ENCODE measurements around the gene ARAP2. TPM values are rescaled to one million over a fixed set of nuclear protein-coding genes. Genes with fewer than 3 reads are reported as not detected.

The ARAP2 gene
- total RNA-seq, 6 experiments from 2014 or later, result 6.4 to 15.4 (median 10.2) TPM

DNA sequence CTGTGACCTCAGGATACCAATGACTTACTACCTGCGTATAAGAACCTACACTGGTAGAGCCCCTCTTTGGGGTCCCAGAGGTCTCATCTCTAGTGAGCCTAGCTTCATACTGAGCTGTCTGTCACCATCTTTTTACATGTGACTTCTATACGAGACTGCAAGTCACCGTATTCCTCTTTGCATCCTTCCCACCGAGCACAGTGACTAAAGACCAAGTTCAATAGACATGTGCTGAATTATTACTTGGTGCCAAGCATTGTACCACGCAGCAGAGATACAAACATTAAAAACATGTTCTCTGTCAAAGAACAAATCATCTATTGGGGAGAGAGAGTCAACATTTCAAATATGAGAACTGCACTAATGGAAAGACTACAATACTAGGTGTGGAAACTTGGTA, 16.4 kb downstream of the ARAP2 start:
- no peak for ATAC-seq
- Histone ChIP-seq H3K4me3 (no peak overlapping the region), H3K27me3 (no peaks in the 10 kb centered on the region), H3K27ac (no peak overlapping the region), H3K9me3 (no peaks in the 10 kb centered on the region), H3K36me3 (no peaks in the 10 kb centered on the region), H3K4me1 (peaks cover 0 to 6% (median 0%) of the 10 kb centered on the region in 4 donors)
- no peak for DNase-seq
- intact Hi-C loops (cut with DNase I), result no loop called here
- TF ChIP-seq, protein P1, sequence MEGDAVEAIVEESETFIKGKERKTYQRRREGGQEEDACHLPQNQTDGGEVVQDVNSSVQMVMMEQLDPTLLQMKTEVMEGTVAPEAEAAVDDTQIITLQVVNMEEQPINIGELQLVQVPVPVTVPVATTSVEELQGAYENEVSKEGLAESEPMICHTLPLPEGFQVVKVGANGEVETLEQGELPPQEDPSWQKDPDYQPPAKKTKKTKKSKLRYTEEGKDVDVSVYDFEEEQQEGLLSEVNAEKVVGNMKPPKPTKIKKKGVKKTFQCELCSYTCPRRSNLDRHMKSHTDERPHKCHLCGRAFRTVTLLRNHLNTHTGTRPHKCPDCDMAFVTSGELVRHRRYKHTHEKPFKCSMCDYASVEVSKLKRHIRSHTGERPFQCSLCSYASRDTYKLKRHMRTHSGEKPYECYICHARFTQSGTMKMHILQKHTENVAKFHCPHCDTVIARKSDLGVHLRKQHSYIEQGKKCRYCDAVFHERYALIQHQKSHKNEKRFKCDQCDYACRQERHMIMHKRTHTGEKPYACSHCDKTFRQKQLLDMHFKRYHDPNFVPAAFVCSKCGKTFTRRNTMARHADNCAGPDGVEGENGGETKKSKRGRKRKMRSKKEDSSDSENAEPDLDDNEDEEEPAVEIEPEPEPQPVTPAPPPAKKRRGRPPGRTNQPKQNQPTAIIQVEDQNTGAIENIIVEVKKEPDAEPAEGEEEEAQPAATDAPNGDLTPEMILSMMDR (IDR thresholded peaks at IDR 0.05), result no peak
- TF ChIP-seq POLR2A (IDR thresholded peaks at IDR 0.05), result no peak
- WGBS (ENCODE audit: insufficient coverage, low coverage, low lambda C conversion rate, missing lambda C conversion rate), result 58% methylated on average over 4 of the region's 5 CpGs

DNA sequence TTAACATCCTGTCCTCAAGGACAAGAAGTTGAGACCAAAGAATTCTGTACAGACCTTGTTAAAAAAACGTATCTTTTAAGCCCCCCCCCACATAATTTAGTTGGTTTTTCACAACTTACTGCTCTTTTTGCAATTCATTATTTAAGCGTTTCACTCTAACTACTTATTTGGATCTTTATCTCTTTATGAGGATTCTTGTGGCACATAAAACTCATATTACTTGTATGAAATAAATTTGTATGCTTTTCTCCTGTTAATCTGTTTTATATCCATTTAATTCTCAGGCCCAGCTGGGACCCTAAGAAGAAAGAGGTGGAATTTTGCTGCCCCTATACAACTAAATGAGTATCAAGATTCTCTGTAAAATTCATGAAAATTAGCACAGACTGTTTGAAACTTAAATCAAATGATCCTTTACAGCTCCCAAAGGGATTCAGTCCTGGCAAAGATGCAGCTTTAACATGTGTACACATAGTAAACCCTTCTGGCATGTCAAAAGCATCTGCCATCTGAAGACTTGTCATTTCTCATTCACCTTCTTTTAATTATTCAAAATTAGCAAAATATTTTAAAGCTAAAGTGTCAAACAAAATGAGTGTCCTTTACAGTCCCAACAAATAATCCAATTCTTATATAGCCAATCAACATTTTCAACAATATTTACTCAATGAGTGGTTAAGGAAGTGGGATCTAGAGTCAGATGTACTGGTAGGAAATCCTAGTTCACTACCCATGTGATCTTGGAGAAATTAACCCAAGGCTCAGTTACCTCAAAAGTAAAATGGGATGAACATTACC, 17.7 kb downstream of the ARAP2 start:
- 78% methylated on average over 2 of the region's 2 CpGs for WGBS (ENCODE audit: insufficient coverage, low coverage, low lambda C conversion rate, missing lambda C conversion rate)
- no peak for TF ChIP-seq POLR2A (IDR thresholded peaks at IDR 0.05)
- TF ChIP-seq, protein P1 (IDR thresholded peaks at IDR 0.05), result no peak
- Histone ChIP-seq H3K27ac (no peak overlapping the region), H3K36me3 (no peaks in the 10 kb centered on the region), H3K27me3 (no peaks in the 10 kb centered on the region), H3K4me1 (peaks cover 0 to 7% (median 0%) of the 10 kb centered on the region in 4 donors), H3K4me3 (no peak overlapping the region), H3K9me3 (no peaks in the 10 kb centered on the region)
- ATAC-seq, result no peak
- no peak for DNase-seq
- intact Hi-C loops (cut with DNase I), result no loop called here

DNA sequence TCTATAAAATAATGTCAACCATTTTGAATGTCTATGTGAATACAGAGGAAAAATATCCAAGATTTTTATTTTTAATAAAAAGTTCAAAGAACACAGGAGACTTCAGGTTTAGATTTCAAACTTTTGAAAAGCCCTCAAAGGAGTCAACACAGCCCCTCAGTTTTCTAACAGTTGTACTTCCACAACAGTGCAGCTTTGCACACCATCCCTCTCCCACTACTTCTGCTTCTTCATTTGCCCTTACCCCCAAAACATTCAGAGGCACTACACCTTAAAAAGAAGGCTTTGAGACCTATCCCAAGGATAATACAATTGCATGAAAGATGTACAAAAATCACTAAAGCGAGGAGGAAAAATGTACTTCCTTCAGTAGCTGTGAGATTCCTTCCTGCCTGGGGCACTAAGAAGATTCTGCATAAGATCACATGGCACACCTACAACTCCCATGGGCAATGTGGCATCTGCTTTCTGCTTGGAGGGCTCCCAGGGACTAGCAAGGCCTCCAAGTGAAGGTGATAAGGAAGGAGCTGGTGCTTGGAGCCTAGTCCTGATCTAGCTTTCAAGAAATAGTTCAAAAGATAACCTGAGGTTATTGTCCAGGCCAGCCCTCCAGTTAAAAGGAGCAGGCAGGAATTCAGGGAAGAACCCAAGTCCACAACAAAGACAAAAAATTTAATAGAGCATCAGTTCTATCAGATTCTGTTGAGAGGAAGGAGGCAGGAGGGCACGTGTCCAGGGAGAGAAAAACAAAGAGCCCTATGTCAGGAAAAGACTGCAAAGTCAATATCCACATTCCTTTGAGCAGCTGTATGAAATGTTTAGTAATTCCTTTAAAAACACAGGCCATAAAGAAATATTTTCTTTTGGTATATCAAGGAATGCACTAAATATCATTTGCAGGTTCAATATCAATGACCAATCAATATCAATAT, 19.1 kb downstream of the ARAP2 start:
- H3K4me1 ChIP-seq, result peaks cover 0 to 11% (median 0%) of the 10 kb centered on the region in 4 donors
- no peaks in the 10 kb centered on the region for H3K36me3 ChIP-seq
- H3K9me3 ChIP-seq, result no peaks in the 10 kb centered on the region
- peak in 3 of 4 donors; percentile 34 to 40 (median 38) for ATAC-seq
- 57% methylated on average over 2 of the region's 2 CpGs for WGBS (ENCODE audit: insufficient coverage, low coverage, low lambda C conversion rate, missing lambda C conversion rate)
- H3K27ac ChIP-seq, result no peak overlapping the region
- no peak for TF ChIP-seq POLR2A (IDR thresholded peaks at IDR 0.05)
- TF ChIP-seq, protein P1 (IDR thresholded peaks at IDR 0.05), result no peak
- intact Hi-C loops (cut with DNase I), result no loop called here
- no peak overlapping the region for H3K4me3 ChIP-seq
- DNase-seq, result no peak
- no peaks in the 10 kb centered on the region for H3K27me3 ChIP-seq

DNA sequence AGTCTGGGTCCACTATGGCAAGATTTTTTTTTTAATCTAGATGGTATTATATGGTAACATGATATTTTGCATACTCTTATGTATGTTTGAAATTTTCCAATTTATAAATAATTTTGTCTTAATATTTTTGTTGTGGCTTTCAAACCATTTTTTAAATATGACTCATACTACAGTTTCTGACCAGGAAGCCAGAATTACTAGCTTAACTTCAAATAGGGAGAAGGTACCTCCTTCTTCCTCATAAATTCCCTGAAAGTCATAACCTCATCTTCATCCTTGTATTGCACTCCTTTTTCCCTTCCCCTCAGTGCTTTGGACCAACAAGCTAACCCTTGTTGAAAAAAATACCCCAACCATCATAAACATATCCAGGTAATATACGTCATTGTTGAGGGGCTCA, 21.6 kb downstream of the ARAP2 start:
- H3K4me1 ChIP-seq, result peaks cover 0 to 11% (median 0%) of the 10 kb centered on the region in 4 donors
- H3K27me3 ChIP-seq, result no peaks in the 10 kb centered on the region
- H3K36me3 ChIP-seq, result no peaks in the 10 kb centered on the region
- no peak for TF ChIP-seq POLR2A (IDR thresholded peaks at IDR 0.05)
- TF ChIP-seq, protein P1 (IDR thresholded peaks at IDR 0.05), result no peak
- DNase-seq (no peak), ATAC-seq (no peak)
- 100% methylated on average over 1 of the region's 1 CpG for WGBS (ENCODE audit: insufficient coverage, low coverage, low lambda C conversion rate, missing lambda C conversion rate)
- no peaks in the 10 kb centered on the region for H3K9me3 ChIP-seq
- H3K27ac ChIP-seq, result no peak overlapping the region
- no peak overlapping the region for H3K4me3 ChIP-seq
- intact Hi-C loops (cut with DNase I), result no loop called here
